Activated B cell treated with CpG ODN at 0.5 μM for 24 hours (primary cell): ENCODE measurements around the gene MYL11. TPM values are rescaled to one million over a fixed set of nuclear protein-coding genes. Genes with fewer than 3 reads are reported as not detected.
"Not testable (repeated sequence)": the region's sequence is repeated elsewhere in the genome, so short reads cannot be mapped to it uniquely, and the experiment has no call there.

Experiments
- ATAC-seq: fragments of 200-7000 bp; cut with Tn5 transposase; one replicate; pipeline ENCODE4 v1.10.0; 2021; ENCODE audit warnings: low read depth, mild to moderate bottlenecking, moderate library complexity
- CTCF ChIA-PET: fragments of 350-600 bp; sonication (Branson Sonifier 250); formaldehyde crosslinking; loops from one replicate; lab custom pipeline; 2021; ENCODE audit warnings: antibody characterized with exemption; lab: Charles Lee
- POLR2A ChIA-PET: fragments of 350-600 bp; sonication (Branson Sonifier 250); formaldehyde crosslinking; loops from one replicate; lab custom pipeline; 2021; ENCODE audit warnings: antibody characterized with exemption; lab: Charles Lee
- DNase-seq: peaks from one replicate; pipeline ENCODE4 v3.0.0; 2022
- H3K27ac Mint-ChIP-seq: one replicate; pipeline ENCODE4 v1.8.0; 2020; ENCODE audit warnings: mixed read lengths
- H3K27me3 Mint-ChIP-seq: one replicate; pipeline ENCODE4 v1.8.0; 2021; ENCODE audit warnings: mixed read lengths
- H3K36me3 Mint-ChIP-seq: one replicate; pipeline ENCODE4 v1.8.0; 2021; ENCODE audit warnings: low read depth, mixed read lengths
- H3K4me1 Mint-ChIP-seq: one replicate; pipeline ENCODE4 v1.8.0; 2021; ENCODE audit warnings: mixed read lengths
- H3K4me3 Mint-ChIP-seq: one replicate; pipeline ENCODE4 v1.8.0; 2020; ENCODE audit warnings: mild to moderate bottlenecking, mixed read lengths
- H3K9me3 Mint-ChIP-seq: one replicate; pipeline ENCODE4 v1.8.0; 2020; ENCODE audit warnings: mixed read lengths
- intact Hi-C: fragments of 100-400 bp; cut with micrococcal nuclease; formaldehyde crosslinking; loops from one replicate; pipeline ENCODE4 v1.15.1; 2024
- total RNA-seq: library from RNA; stranded (reverse); gene quantifications from 2 replicates; pipeline ENCODE4 v1.2.3, GENCODE V29; 2022
- TF ChIP-seq, protein P1 (sequence below): fragments of 200-600 bp; IDR thresholded peaks from one replicate; pipeline ENCODE4 v1.8.0; 2022; ENCODE audit warnings: antibody characterized with exemption, mild to moderate bottlenecking

Gene MYL11
- total RNA-seq, 1 donor from 2014 or later = not detected

DNA sequence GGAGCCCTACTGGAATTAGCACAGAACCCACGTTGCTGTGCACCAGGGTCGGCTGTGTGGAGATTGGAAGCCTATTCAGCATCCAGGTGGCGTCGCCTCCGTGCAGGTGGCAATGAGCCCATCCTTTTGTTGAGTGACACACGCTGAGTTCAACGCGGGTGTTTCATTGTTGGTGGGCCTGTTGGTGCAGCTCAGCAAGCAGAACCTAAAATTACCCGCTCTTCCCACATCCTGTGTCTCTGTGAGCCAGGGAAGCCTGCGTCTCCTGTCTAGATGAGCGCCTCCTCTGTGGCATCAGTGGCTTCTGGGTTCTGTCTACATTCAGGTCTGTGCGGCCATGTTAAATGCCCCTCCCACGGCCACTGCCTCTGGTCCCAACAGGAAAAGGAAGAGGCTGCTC lies 34.0 kb upstream of the MYL11 start:
- no peak for ATAC-seq
- H3K4me3 Mint-ChIP-seq = no peak overlapping the region
- peaks cover 25% of the 10 kb centered on the region for H3K4me1 Mint-ChIP-seq
- DNase-seq = no peak
- intact Hi-C loops = no loop called here
- H3K27me3 Mint-ChIP-seq = no peaks in the 10 kb centered on the region
- TF ChIP-seq, protein P1, sequence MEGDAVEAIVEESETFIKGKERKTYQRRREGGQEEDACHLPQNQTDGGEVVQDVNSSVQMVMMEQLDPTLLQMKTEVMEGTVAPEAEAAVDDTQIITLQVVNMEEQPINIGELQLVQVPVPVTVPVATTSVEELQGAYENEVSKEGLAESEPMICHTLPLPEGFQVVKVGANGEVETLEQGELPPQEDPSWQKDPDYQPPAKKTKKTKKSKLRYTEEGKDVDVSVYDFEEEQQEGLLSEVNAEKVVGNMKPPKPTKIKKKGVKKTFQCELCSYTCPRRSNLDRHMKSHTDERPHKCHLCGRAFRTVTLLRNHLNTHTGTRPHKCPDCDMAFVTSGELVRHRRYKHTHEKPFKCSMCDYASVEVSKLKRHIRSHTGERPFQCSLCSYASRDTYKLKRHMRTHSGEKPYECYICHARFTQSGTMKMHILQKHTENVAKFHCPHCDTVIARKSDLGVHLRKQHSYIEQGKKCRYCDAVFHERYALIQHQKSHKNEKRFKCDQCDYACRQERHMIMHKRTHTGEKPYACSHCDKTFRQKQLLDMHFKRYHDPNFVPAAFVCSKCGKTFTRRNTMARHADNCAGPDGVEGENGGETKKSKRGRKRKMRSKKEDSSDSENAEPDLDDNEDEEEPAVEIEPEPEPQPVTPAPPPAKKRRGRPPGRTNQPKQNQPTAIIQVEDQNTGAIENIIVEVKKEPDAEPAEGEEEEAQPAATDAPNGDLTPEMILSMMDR = no peak
- H3K9me3 Mint-ChIP-seq = no peaks in the 10 kb centered on the region
- POLR2A ChIA-PET = no interaction called here
- CTCF ChIA-PET = no interaction called here
- no peak overlapping the region for H3K27ac Mint-ChIP-seq
- peaks cover 2% of the 10 kb centered on the region for H3K36me3 Mint-ChIP-seq

GRCh38 chr16:30341971-30342370 lies 32.6 kb upstream of the MYL11 start:
- DNase-seq, ATAC-seq, H3K27me3 Mint-ChIP-seq, H3K4me3 Mint-ChIP-seq, CTCF ChIA-PET, H3K27ac Mint-ChIP-seq, intact Hi-C loops, H3K36me3 Mint-ChIP-seq, H3K9me3 Mint-ChIP-seq: not testable (repeated sequence)
- H3K4me1 Mint-ChIP-seq = peaks cover 14% of the 10 kb centered on the region
- POLR2A ChIA-PET = interaction anchor here (0.6 kb wide), 1 partner anchor 256 kb away, joined by 4 read pairs; no protein-coding TSS in a partner anchor

DNA sequence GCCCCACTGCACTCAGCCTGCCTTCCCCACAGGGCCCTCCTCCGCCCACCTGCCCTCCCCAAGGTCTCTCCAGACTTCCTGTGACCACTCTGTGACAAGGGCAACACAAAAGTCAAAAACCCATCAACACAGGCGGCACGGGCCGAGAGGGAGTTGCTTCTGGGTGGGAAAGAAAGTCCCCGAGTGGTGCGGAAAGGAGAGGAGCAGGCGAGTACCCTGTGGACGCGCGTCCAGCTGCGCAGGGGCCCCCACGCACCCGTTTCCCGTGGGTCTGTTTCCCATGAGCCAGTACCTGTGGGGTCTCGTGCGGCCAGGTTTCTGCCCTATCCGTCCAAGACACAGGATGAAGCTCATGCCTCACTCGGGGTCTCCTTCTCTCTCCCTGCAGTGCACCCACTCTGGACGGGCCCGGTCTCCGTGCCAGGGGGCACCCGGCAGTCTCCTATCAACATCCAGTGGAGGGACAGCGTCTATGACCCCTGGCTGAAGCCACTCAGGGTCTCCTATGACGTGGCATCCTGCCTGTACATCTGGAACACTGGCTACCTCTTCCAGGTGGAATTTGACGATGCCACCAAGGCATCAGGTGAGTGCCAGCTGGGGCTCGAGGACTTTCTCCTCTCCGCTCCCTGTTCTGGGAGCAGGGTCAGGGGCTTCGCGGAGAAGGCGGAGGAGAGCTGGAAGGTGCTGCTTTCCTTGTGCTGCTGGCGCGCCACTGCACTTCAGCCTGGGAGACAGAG lies 31.7 kb upstream of the MYL11 start:
- intact Hi-C loops = no loop called here
- peaks cover 5% of the 10 kb centered on the region for H3K4me1 Mint-ChIP-seq
- H3K9me3 Mint-ChIP-seq = no peaks in the 10 kb centered on the region
- TF ChIP-seq, protein P1 = no peak
- peaks cover 2% of the 10 kb centered on the region for H3K36me3 Mint-ChIP-seq
- ChIA-PET CTCF (no interaction called here), POLR2A (no interaction called here)
- DNase-seq (no peak), ATAC-seq (no peak)
- H3K4me3 Mint-ChIP-seq = no peak overlapping the region
- H3K27ac Mint-ChIP-seq = no peak overlapping the region
- no peaks in the 10 kb centered on the region for H3K27me3 Mint-ChIP-seq

DNA sequence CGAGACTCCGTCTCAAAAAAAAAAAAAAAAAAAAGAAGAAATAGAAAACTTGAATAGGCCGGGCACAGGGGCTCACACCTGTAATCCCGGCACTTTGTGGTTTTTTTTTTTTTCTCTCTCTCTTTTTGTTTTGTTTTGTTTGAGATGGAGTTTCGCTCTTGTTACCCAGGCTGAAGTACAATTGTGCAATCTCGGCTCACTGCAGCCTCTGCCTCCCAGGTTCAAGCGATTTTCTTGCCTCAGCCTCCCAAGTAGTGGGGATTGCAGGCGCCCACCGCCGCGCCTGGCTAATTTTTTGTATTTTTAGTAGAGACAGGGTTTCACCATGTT lies 31.1 kb upstream of the MYL11 start:
- H3K4me3 Mint-ChIP-seq, H3K4me1 Mint-ChIP-seq, H3K27me3 Mint-ChIP-seq, intact Hi-C loops, ATAC-seq, H3K27ac Mint-ChIP-seq, DNase-seq, H3K36me3 Mint-ChIP-seq, H3K9me3 Mint-ChIP-seq, CTCF ChIA-PET, POLR2A ChIA-PET: not testable (repeated sequence)

- ChIA-PET CTCF (interaction anchor here (0.6 to 1.0 kb wide), 2 partner anchors 18 to 513 kb away, joined by 3 read pairs; no protein-coding TSS in a partner anchor), POLR2A (no interaction called here)
- ATAC-seq = no peak
- TF ChIP-seq, protein P1 = no peak
- Mint-ChIP-seq H3K9me3 (no peaks in the 10 kb centered on the region), H3K36me3 (peaks cover 20% of the 10 kb centered on the region), H3K4me3 (no peak overlapping the region), H3K27me3 (no peaks in the 10 kb centered on the region), H3K27ac (no peak overlapping the region), H3K4me1 (peaks cover 27% of the 10 kb centered on the region)
- intact Hi-C loops = no loop called here
- no peak for DNase-seq
Measured at GRCh38 chr16:30346286-30346685, 28.3 kb upstream of the MYL11 start.

- H3K4me3 Mint-ChIP-seq = no peak overlapping the region
- intact Hi-C loops = no loop called here
- H3K27ac Mint-ChIP-seq = no peak overlapping the region
- peaks cover 34% of the 10 kb centered on the region for H3K4me1 Mint-ChIP-seq
- H3K27me3 Mint-ChIP-seq = no peaks in the 10 kb centered on the region
- peaks cover 37% of the 10 kb centered on the region for H3K36me3 Mint-ChIP-seq
- POLR2A ChIA-PET = interaction anchor here (0.7 to 1.0 kb wide), 2 partner anchors 8 to 206 kb away, joined by 4 to 6 read pairs; no protein-coding TSS in a partner anchor
- CTCF ChIA-PET = no interaction called here
- H3K9me3 Mint-ChIP-seq = no peaks in the 10 kb centered on the region
- TF ChIP-seq, protein P1 = no peak
- DNase-seq (no peak), ATAC-seq (no peak)
Measured at GRCh38 chr16:30348113-30348512, 26.5 kb upstream of the MYL11 start.
